Measurements from ENCODE around the gene SGTA. TPM values are rescaled to one million over a fixed set of nuclear protein-coding genes. Genes with fewer than 3 reads are reported as not detected.
"Not testable (repeated sequence)": the region's sequence is repeated elsewhere in the genome, so short reads cannot be mapped to it uniquely, and the experiment has no call there.

Gene SGTA
- total RNA-seq, 1 donor from 2014 or later = 31.6 TPM

- no peak for DNase-seq (ENCODE audit: low read depth in 2 of 2)
These were observed 10.1 kb upstream of the SGTA start for GRCh38 chr19:2793126-2793525.

- not testable (repeated sequence) for DNase-seq (ENCODE audit: low read depth in 2 of 2)
These were observed 9.6 kb upstream of the SGTA start for GRCh38 chr19:2792666-2793065.

DNA sequence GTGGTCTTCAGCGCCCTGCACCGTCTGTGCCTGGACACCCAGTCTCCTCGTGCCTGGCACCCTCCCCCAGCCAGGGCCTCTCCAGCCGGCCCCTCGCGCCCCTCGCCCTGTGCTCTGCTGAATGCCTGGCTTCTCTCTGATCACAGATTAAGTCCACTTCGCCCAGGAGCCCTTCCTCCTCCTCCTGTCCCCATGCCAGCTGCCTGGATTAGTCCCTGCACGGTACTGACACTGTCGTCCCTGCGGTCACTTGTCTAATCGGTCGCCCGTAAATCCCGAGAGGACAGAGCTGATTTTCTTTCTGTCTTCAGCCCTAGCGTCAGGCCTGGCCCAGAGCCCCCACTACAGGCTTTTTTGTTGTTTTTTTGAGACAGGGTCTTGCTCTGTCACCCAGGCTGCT lies 8.8 kb upstream of the SGTA start:
- no peak for DNase-seq (ENCODE audit: low read depth in 2 of 2)

DNA sequence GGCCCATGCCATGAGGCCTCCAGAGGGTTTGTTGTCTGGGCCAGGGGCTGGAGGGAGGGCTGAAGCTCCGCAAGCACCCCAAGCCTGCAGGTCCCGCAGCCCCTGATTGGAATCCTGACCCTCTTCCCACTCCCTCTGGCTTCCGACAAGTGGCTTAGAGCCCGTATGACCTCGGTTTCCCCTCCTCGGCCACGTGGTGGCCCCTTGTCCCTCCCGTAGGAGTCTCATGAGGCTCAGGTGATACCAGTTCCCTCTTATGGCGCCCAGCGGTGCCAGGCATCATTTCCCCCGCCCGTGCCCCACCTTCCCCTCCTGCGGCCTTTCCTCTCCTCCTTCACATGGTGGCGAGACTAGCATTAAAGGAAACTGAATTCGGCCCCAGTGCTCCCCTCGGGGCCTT lies 8.4 kb upstream of the SGTA start:
- DNase-seq (ENCODE audit: low read depth in 2 of 2) = no peak

DNA sequence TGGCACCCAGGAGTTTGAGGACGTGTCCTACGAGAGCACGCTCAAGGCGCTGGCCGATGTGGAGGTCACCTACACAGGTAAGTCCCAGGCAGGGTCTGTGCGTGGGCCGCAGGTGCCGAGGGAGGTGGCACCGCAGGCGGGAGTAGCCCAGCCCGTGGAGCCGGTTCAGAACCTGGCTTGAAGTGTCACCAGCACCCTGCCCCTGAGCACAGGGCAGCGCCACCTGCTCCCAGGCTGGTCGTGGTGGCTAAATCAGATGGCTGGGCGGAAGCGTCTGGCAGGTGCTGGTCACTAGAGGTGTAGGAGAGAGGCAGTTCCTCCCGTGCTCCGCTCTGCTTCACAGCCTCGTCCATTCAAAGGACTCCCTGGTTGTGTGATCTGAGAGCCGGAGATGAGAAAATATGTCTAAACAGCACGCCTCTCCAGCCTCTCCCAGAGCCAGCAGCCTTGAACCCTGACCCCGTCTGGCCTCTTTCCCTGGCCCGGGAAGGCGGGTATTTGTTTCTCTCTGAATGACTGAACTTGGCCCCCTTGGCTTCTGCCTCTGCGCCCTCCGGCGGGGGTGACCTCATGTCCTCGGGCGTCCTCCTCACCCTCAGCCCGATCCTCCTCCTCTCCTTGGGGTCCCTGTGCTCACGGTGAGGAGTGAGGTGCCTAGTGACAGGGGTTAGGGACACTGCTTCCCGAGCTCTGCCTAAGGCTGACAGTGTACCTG lies 7.6 kb upstream of the SGTA start:
- no peak for DNase-seq (ENCODE audit: low read depth in 2 of 2)

DNA sequence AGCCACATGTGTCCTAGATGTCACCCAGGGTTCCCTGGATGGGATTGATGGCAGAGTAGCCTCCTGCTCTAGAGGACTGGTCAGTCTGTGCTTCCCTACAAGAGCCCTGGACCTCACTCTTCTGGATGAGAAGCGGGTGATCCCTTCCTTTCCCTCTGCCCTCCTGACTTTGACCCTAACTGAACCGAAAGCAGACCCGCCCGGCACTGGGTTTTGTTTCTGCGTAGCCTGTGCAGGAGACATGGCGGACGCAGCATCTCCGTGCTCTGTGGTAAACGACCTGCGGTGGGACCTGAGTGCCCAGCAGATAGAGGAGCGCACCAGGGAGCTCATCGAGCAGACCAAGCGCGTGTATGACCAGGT lies 7.1 kb upstream of the SGTA start:
- no peak for DNase-seq (ENCODE audit: low read depth in 2 of 2)

- no peak for DNase-seq (ENCODE audit: low read depth in 2 of 2)
These were observed 5.2 kb upstream of the SGTA start for GRCh38 chr19:2788237-2788636.

GRCh38 chr19:2787115-2787514 lies 4.0 kb upstream of the SGTA start:
- DNase-seq (ENCODE audit: low read depth in 2 of 2) = no peak

DNA sequence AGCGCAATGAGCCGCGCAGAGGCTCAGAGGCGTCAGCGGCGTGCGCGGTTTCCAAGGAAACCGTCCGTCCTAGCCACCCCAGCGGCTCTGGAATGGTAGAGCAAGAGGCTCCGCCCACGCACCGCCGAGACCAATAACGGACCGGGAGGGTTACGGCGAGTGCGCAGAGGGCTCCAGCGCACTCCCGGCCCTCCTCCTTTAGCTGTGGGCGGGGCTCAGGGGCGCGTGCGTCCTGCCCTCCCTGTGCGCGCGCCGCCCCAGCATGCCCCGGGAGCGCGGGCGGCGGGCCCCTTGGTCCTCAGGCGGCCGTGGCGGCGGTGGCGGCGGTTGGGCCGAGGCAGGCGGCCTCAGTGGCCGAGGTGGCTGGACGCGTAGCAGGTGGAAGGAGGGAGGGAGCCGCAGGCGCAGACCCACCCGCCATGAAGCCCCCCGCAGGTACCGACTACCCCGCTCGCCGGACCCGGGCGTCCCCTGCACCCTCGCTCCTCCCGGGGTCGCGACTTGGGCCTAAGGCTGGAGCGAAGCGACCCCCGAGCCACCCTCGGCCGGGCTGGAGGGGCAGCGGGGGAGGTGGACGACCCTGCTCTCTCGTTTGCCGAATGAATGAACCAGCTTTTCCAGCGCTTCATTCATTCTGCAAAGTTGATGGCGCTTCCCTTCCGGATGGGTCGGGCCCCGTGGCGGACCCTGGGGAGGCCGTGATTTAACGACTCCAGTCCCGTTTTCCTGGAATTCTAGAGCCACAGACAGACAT lies 2.3 kb upstream of the SGTA start, which contains the start of gene THOP1:
TSS of gene THOP1 (plus strand) at position 260 of the 754 bp plus-strand sequence. CDS start at position 420, 160 bp downstream.
- peak; percentile 97 to 99 for DNase-seq (ENCODE audit: low read depth in 2 of 2)

- DNase-seq (ENCODE audit: low read depth in 2 of 2) = no peak
These were observed 690 bp upstream of the SGTA start for GRCh38 chr19:2783781-2784145.

- peak in 1 of 2 donors; percentile 35 for DNase-seq (ENCODE audit: low read depth in 2 of 2)
These were observed 641 bp downstream of the SGTA start for GRCh38 chr19:2782329-2782935.

- DNase-seq (ENCODE audit: low read depth in 2 of 2) = no peak
These were observed 2.8 kb downstream of the SGTA start for GRCh38 chr19:2780284-2780683.

DNA sequence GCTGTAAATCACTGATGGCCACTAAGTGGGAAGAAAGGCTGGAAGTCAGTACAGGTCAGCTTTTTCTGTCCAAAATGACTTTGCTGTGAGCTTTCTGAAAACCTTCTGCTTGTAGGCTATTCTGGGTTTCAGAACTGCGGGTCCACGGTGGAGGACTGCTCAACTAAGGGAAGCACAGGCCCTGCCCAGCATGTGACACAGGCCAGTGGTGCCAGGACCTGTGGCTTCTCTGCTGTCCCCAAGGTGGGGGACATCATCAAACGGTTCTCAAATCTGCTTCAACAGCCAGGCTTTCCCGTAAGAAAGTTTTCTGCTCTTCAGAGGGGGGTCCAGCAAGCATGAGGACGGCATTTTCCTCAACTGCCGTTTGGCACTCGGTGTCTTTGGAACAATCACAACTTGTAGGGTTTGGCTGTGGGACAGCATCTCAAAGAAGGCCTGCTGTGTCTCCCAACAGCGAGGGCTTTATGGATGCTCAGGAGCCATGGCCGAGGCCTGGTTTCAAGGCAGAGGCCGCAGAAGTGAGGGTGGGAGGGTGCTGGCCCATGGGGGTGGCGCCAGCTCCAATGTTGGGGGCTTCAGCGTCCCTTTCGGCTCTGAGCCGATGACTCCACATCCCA lies 3.8 kb downstream of the SGTA start:
- DNase-seq (ENCODE audit: low read depth in 2 of 2) = no peak

GRCh38 chr19:2777952-2778683 lies 5.0 kb downstream of the SGTA start:
- no peak for DNase-seq (ENCODE audit: low read depth in 2 of 2)

GRCh38 chr19:2775556-2776430 lies 7.3 kb downstream of the SGTA start:
- peak; percentile 77 to 78 for DNase-seq (ENCODE audit: low read depth in 2 of 2)

GRCh38 chr19:2774953-2775555 lies 8.0 kb downstream of the SGTA start:
- peak; percentile 43 to 55 for DNase-seq (ENCODE audit: low read depth in 2 of 2)

DNA sequence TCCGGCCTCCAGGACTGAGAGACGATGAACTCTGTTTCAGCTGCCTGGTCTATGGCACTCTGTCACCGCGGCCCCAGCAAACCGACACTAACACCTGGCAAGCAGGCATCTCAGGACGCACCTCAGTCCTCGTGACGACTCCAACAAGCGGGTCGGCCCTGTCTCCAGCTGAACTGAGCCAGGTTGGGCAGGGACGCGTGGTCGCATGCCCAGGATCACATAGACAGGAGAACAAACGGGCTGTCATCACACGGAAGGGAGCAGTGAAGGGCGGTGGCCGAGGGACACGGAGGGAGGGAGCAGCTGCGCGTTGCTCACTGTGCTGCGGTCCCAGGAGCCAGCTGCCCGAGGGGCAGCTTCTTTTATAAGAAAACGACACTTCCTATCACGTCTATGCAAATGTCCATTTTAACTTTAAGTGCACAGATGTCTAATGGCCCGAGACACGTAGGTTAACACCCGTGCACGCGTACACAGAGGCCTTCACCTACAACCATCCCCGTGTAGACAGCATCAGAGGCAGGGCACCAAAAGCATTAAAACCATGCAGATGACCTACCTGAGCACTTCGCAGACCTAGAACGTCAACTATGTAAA lies 8.9 kb downstream of the SGTA start:
- no peak for DNase-seq (ENCODE audit: low read depth in 2 of 2)

- no peak for DNase-seq (ENCODE audit: low read depth in 2 of 2)
These were observed 11.0 kb downstream of the SGTA start for GRCh38 chr19:2771786-2772674.

Data from dermis microvascular lymphatic vessel endothelial cell (primary cell).